Esophagus muscularis mucosa (tissue), 4 donors: ENCODE data around the gene ASTE1. TPM values are rescaled to one million over a fixed set of nuclear protein-coding genes. Genes with fewer than 3 reads are reported as not detected.

Experiments
- DNase-seq: peaks from one replicate; pipeline ENCODE4 v3.0.0-alpha.2; 2017; ENCODE audit errors: extremely low spot score
- H3K27ac ChIP-seq, 4 donors: fragments of 200-600 bp; sonication (generic); replicated peaks in 1 of 4; 1 replicate in 3 of 4; 2 replicates in 1 of 4; pipeline ENCODE4 v1.5.1; 2016 to 2019; ENCODE audit warnings: mild to moderate bottlenecking in 1 of 4
- H3K27me3 ChIP-seq, 4 donors: fragments of 200-600 bp; sonication (generic); one replicate each; pipeline versions ENCODE4 v1.5.1 to v1.6.0; 2016 to 2019
- H3K36me3 ChIP-seq, 4 donors: fragments of 200-600 bp; sonication (generic); one replicate each; pipeline ENCODE4 v1.5.1; 2016 to 2019
- H3K4me1 ChIP-seq, 4 donors: fragments of 200-600 bp; sonication (generic); one replicate each; pipeline ENCODE4 v1.5.1; 2016 to 2019
- H3K4me3 ChIP-seq, 4 donors: fragments of 200-600 bp; sonication (generic); 1 replicate in 2 of 4; 2 replicates in 2 of 4; pipeline ENCODE4 v1.5.1; 2016 to 2019; ENCODE audit warnings: mild to moderate bottlenecking in 4 of 4, moderate library complexity in 1 of 4
- H3K9me3 ChIP-seq, 4 donors: fragments of 200-600 bp; sonication (generic); 1 replicate in 3 of 4; 2 replicates in 1 of 4; pipeline ENCODE4 v1.5.1; 2016 to 2019
- EP300 ChIP-seq: sonication (generic); formaldehyde crosslinking; IDR thresholded peaks from one replicate; pipeline ENCODE4 v1.6.1; 2017; ENCODE audit warnings: antibody characterized with exemption
- POLR2A ChIP-seq: fragments of 450-650 bp; IDR thresholded peaks from one replicate; pipeline ENCODE4 v1.6.1; 2017; ENCODE audit warnings: antibody characterized with exemption, moderate library complexity, mild to moderate bottlenecking, low read depth
- POLR2AphosphoS5 ChIP-seq, 2 donors: sonication (generic); formaldehyde crosslinking; IDR thresholded peaks; one replicate each; pipeline ENCODE4 v1.6.1; 2017; ENCODE audit warnings: antibody characterized with exemption in 2 of 2
- WGBS: methylation state at CpG from one replicate; pipeline ENCODE4 v1.1.5; 2018; 5-methylcytosine and 5-hydroxymethylcytosine counted together
- intact Hi-C: fragments of 100-400 bp; cut with DNase I; formaldehyde crosslinking; loops from one replicate; pipeline ENCODE4 v1.15.1; 2023
- total RNA-seq, 4 donors: library from RNA; depleted of rRNA; stranded (reverse); fragments of >200 nt; gene quantifications; one replicate each; pipeline versions ENCODE4 v1.1.0 to v1.2.1, GENCODE V29; 2016
- TF ChIP-seq, protein P1 (sequence below), 3 experiments: fragments of 200-600 bp in 2 of 3; fragments of 450-650 bp in 1 of 3; sonication (generic) in 2 of 3; IDR thresholded peaks; one replicate each; pipeline ENCODE4 v1.5.1; 2017 to 2019; ENCODE audit warnings: antibody characterized with exemption in 3 of 3, mild to moderate bottlenecking in 2 of 3, moderate library complexity in 1 of 3

Gene ASTE1
- total RNA-seq, 4 donors from 2014 or later: 2.8 to 4.6 (median 4.1) TPM

DNA sequence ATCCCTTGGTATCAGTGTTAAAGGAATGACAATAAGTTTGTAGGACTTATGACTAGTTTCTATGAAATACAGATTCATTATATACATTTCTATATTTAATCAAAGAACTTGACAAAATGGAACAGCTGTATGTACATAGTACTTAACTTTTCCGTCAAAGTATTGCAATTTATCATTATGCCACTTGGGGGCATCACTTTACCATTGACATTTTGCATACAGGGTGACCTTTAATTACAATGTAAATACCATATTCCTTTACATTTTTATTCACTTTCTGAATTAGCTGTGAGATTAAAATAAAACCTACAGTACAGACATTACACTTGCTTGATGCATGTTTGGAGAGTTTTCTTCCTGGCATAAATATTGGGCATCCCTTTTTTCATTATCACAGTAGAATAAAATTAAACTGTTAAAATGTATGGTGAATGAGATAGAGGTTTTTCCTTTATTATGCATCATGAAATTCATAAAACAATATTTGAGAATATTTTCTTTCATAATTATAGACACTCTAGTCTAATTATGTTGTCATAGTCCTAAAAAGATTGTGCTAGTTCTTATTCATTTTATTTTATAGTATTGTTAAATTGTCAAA, 7.0 kb upstream of the ASTE1 start:
- Histone ChIP-seq H3K36me3 (peaks cover 0 to 8% (median 0%) of the 10 kb centered on the region in 4 donors), H3K27me3 (no peaks in the 10 kb centered on the region), H3K4me3 (no peak overlapping the region), H3K9me3 (no peaks in the 10 kb centered on the region), H3K4me1 (peaks cover 0 to 11% (median 6%) of the 10 kb centered on the region in 4 donors), H3K27ac (no peak overlapping the region)
- TF ChIP-seq POLR2A (no peak), EP300 (no peak), POLR2AphosphoS5 (IDR thresholded peaks at IDR 0.05) (no peak)
- TF ChIP-seq, protein P1, sequence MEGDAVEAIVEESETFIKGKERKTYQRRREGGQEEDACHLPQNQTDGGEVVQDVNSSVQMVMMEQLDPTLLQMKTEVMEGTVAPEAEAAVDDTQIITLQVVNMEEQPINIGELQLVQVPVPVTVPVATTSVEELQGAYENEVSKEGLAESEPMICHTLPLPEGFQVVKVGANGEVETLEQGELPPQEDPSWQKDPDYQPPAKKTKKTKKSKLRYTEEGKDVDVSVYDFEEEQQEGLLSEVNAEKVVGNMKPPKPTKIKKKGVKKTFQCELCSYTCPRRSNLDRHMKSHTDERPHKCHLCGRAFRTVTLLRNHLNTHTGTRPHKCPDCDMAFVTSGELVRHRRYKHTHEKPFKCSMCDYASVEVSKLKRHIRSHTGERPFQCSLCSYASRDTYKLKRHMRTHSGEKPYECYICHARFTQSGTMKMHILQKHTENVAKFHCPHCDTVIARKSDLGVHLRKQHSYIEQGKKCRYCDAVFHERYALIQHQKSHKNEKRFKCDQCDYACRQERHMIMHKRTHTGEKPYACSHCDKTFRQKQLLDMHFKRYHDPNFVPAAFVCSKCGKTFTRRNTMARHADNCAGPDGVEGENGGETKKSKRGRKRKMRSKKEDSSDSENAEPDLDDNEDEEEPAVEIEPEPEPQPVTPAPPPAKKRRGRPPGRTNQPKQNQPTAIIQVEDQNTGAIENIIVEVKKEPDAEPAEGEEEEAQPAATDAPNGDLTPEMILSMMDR (IDR thresholded peaks at IDR 0.05): peak; percentile 41 to 58 (median 47)
- WGBS: 28% methylated on average over 1 of the region's 1 CpG
- intact Hi-C loops: loop anchor here (5.0 kb wide), 1 partner anchor 349 kb away; the partner anchor contains the start of gene NUDT16
- no peak for DNase-seq

DNA sequence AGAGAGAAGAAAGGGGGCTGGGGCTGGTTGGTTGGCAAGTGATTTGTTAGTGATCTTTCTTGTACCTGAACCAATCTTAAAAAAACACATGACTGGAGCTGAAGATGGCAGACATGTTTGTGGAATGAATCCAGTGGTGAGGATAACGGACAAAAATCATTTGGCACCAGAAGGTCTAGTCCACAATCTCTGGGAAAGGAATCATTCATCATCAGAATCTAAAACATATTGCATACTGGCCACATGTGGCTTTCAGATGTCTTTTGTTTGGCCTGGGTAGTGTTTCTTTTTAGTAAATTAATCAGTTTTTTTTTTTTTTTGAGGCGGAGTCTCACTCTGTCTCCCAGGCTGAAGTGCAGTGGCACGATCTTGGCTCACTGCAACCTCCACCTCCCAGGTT, 5.0 kb upstream of the ASTE1 start:
- Histone ChIP-seq H3K27ac (no peak overlapping the region), H3K36me3 (peaks cover 0 to 8% (median 0%) of the 10 kb centered on the region in 4 donors), H3K27me3 (no peaks in the 10 kb centered on the region), H3K9me3 (no peaks in the 10 kb centered on the region), H3K4me3 (no peak overlapping the region), H3K4me1 (peaks cover 5 to 20% (median 14%) of the 10 kb centered on the region in 4 donors)
- intact Hi-C loops: loop anchor here (5.0 kb wide), 1 partner anchor 351 kb away; the partner anchor contains the start of gene NUDT16
- WGBS: 83% methylated on average over 3 of the region's 3 CpGs
- DNase-seq: no peak
- no peak for TF ChIP-seq POLR2AphosphoS5 (IDR thresholded peaks at IDR 0.05)
- TF ChIP-seq, protein P1 (IDR thresholded peaks at IDR 0.05): no peak
- no peak for TF ChIP-seq POLR2A
- no peak for TF ChIP-seq EP300

DNA sequence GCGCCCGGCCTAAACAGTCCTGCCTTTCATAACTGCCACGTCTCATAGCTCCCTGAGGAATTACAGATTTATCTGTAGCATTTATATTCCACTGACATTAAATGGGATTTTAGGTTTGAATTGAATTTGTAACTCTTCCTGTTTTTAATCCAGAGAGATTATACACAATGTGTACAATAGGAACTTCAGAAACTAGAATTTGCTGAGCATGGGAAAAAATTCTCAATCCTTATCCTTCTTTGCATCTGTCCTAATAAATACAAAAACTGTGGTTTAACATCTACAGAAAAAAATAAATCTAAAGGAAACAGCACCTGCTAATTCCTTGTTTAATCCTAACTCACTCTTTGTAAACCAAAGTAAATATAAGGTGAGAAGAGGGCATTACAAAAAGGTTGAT, 2.2 kb upstream of the ASTE1 start:
- no peak overlapping the region for H3K27ac ChIP-seq
- no peaks in the 10 kb centered on the region for H3K27me3 ChIP-seq
- peaks cover 14 to 37% (median 25%) of the 10 kb centered on the region in 4 donors for H3K4me1 ChIP-seq
- no peak overlapping the region for H3K4me3 ChIP-seq
- intact Hi-C loops: loop anchor here (10.0 kb wide), 1 partner anchor 284 kb away; the partner anchor contains the start of gene PIK3R4
- 92% methylated on average over 3 of the region's 3 CpGs for WGBS
- DNase-seq: no peak
- H3K9me3 ChIP-seq: no peaks in the 10 kb centered on the region
- peaks cover 0 to 13% (median 0%) of the 10 kb centered on the region in 4 donors for H3K36me3 ChIP-seq
- no peak for TF ChIP-seq EP300
- TF ChIP-seq, protein P1 (IDR thresholded peaks at IDR 0.05): no peak
- TF ChIP-seq POLR2AphosphoS5 (IDR thresholded peaks at IDR 0.05): no peak
- no peak for TF ChIP-seq POLR2A

DNA sequence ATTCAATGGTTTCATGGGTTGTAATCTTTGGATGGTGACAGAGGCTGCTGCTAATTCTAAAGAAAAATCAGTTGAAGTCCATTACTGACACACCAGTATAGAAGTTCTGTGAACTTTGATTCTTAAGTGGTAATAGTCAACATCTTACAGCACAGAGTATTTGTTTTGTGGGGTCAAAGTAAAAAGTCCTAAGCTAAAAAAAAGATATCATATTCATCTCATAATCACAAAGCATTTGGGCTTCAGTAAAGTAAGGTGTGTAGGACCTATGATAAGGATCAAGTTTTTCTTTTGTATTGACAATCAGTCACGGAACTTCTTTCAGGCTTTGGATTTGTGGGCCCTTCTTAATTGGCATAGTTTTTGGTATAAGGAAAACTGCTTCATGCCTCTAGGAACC, 1.1 kb downstream of the ASTE1 start:
- peaks cover 14 to 70% (median 55%) of the 10 kb centered on the region in 4 donors for H3K4me1 ChIP-seq
- peak overlapping the region; percentile 69 to 88 (median 75) for H3K4me3 ChIP-seq
- H3K27ac ChIP-seq: no peak overlapping the region
- WGBS: 100% methylated on average over 1 of the region's 1 CpG
- intact Hi-C loops: loop anchor here (10.0 kb wide), 1 partner anchor 281 kb away; the partner anchor contains the start of gene PIK3R4
- H3K36me3 ChIP-seq: peaks cover 0 to 15% (median 0%) of the 10 kb centered on the region in 4 donors
- H3K27me3 ChIP-seq: no peaks in the 10 kb centered on the region
- no peak for DNase-seq
- no peaks in the 10 kb centered on the region for H3K9me3 ChIP-seq
- TF ChIP-seq, protein P1 (IDR thresholded peaks at IDR 0.05): no peak
- TF ChIP-seq POLR2A: no peak
- TF ChIP-seq POLR2AphosphoS5 (IDR thresholded peaks at IDR 0.05): no peak
- TF ChIP-seq EP300: no peak
